Esophagus muscularis mucosa (tissue), 3 donors: ENCODE measurements around the gene TBC1D13.

ENCODE experiments used
- CTCF ChIP-seq, 3 experiments: fragments of 200-600 bp in 2 of 3; fragments of 450-650 bp in 1 of 3; sonication (generic) in 2 of 3; IDR thresholded peaks; one replicate each; pipeline ENCODE4 v1.5.1; 2017 to 2019; ENCODE audit warnings: antibody characterized with exemption in 3 of 3, mild to moderate bottlenecking in 2 of 3, moderate library complexity in 1 of 3
- POLR2A ChIP-seq: fragments of 450-650 bp; IDR thresholded peaks from one replicate; pipeline ENCODE4 v1.6.1; 2017; ENCODE audit warnings: antibody characterized with exemption, moderate library complexity, mild to moderate bottlenecking, low read depth
- POLR2AphosphoS5 ChIP-seq, 2 donors: sonication (generic); formaldehyde crosslinking; IDR thresholded peaks; one replicate each; pipeline ENCODE4 v1.6.1; 2017; ENCODE audit warnings: antibody characterized with exemption in 2 of 2

GRCh38 chr9:128840524-128840923 lies 53.5 kb downstream of the TBC1D13 start:
- TF ChIP-seq POLR2A (no peak), CTCF (IDR thresholded peaks at IDR 0.05) (no peak), POLR2AphosphoS5 (IDR thresholded peaks at IDR 0.05) (no peak)
